CD4-positive, alpha-beta T cell treated with Interleukin-10 for 1 hour (primary cell): ENCODE measurements around the gene ELOA.
"Not testable (repeated sequence)": the region's sequence is repeated elsewhere in the genome, so short reads cannot be mapped to it uniquely, and the experiment has no call there.

Experiments
- DNase-seq: peaks from one replicate; pipeline ENCODE4 v3.0.0-alpha.2; 2020

ELOA gene

GRCh38 chr1:23743287-23744152 is at the start of gene ELOA:
ELOA (plus strand) TSS chr1:23743471; CDS start chr1:23743504, 33 bp downstream.
- peak; percentile 78 for DNase-seq

GRCh38 chr1:23693599-23693998 is 49.7 kb upstream of the ELOA start:
- no peak for DNase-seq

GRCh38 chr1:23694371-23694770 is 48.9 kb upstream of the ELOA start:
- DNase-seq, result no peak

- no peak for DNase-seq
Measured at GRCh38 chr1:23695667-23696066, 47.6 kb upstream of the ELOA start.

GRCh38 chr1:23696335-23696989 is 46.8 kb upstream of the ELOA start:
- DNase-seq, result no peak

- no peak for DNase-seq
Measured at GRCh38 chr1:23698466-23698865, 44.8 kb upstream of the ELOA start.

GRCh38 chr1:23699280-23700179 is 43.7 kb upstream of the ELOA start:
- DNase-seq, result no peak

GRCh38 chr1:23701310-23701709 is 42.0 kb upstream of the ELOA start:
- DNase-seq, result no peak

GRCh38 chr1:23701996-23702395 is 41.3 kb upstream of the ELOA start:
- no peak for DNase-seq

GRCh38 chr1:23704834-23705495 is 38.3 kb upstream of the ELOA start:
- no peak for DNase-seq

GRCh38 chr1:23709229-23709628 is 34.0 kb upstream of the ELOA start:
- no peak for DNase-seq

GRCh38 chr1:23718482-23718881 is 24.8 kb upstream of the ELOA start:
- DNase-seq, result no peak

GRCh38 chr1:23719162-23719820 is 24.0 kb upstream of the ELOA start:
- no peak for DNase-seq

GRCh38 chr1:23720256-23720995 is 22.8 kb upstream of the ELOA start:
- DNase-seq, result peak; percentile 34

GRCh38 chr1:23722652-23723051 is 20.6 kb upstream of the ELOA start:
- DNase-seq, result no peak

- DNase-seq, result no peak
Measured at GRCh38 chr1:23726686-23727085, 16.6 kb upstream of the ELOA start.

GRCh38 chr1:23727362-23727811 is 15.9 kb upstream of the ELOA start:
- no peak for DNase-seq

GRCh38 chr1:23732363-23733224 is 10.7 kb upstream of the ELOA start:
- no peak for DNase-seq

- DNase-seq, result not testable (repeated sequence)
Measured at GRCh38 chr1:23733281-23733680, 10.0 kb upstream of the ELOA start.

- no peak for DNase-seq
Measured at GRCh38 chr1:23736437-23737134, 6.7 kb upstream of the ELOA start.
